IPS-20b (cell line): ENCODE data around the gene KIAA0930.

ENCODE experiments used
- H3K27ac ChIP-seq: one replicate; pipeline ENCODE4 v1.5.1; 2013; ENCODE audit warnings: low read length
- H3K27me3 ChIP-seq: 2 replicates; pipeline ENCODE4 v1.6.1; 2013; ENCODE audit warnings: mild to moderate bottlenecking, low read length, inconsistent platforms; ENCODE audit not compliant: insufficient read depth
- H3K36me3 ChIP-seq: 2 replicates; pipeline ENCODE4 v1.6.1; 2013; ENCODE audit warnings: low read depth, mild to moderate bottlenecking, inconsistent platforms, low read length, moderate library complexity; ENCODE audit not compliant: insufficient read depth
- H3K4me1 ChIP-seq: 2 replicates; pipeline ENCODE4 v1.6.1; 2013; ENCODE audit warnings: mild to moderate bottlenecking, control low read depth, inconsistent platforms, low read length, moderate library complexity; ENCODE audit not compliant: insufficient read depth
- H3K4me3 ChIP-seq: 2 replicates; pipeline ENCODE4 v1.5.1; 2013; ENCODE audit warnings: mild to moderate bottlenecking, low read length, inconsistent platforms
- H3K9ac ChIP-seq: 2 replicates; pipeline ENCODE4 v1.6.1; 2013; ENCODE audit warnings: low read depth, mild to moderate bottlenecking, inconsistent platforms, low read length, moderate library complexity
- H3K9me3 ChIP-seq: 2 replicates; pipeline ENCODE4 v1.6.1; 2013; ENCODE audit warnings: mild to moderate bottlenecking, low read depth, low read length, inconsistent platforms; ENCODE audit not compliant: insufficient read depth

Gene KIAA0930

DNA sequence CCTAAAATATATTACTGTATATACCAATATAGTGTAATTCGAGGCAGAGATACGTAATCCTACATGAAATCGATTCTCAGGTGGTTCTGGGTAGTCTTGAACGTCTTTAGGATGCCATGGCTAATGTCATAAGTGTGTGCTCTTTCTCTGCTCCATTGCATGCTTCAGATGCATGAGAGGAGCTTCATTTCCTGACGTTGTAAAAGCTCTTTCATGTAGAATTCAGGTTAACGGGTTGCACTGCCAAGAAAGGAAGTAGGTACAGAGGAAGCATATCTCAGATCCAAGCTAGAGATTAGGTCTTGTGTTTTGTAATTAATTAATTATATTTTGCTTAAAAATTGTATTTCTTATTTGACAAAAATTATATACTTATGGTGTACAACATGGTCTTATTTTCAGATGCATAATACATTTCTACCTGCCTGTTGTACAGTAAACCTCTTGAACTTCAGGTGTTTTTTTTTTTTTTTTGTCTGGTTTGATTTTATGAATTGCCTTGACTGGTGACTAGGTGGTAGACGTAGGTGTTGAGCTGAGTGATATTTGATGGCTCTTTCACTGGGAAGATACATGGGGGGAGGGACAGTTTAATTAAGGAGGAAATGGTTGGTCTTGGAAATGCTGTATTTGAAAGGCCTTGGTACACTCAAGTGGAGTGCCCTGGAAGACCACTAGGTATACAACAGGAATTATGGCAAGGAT lies 67.7 kb downstream of the KIAA0930 start:
- no peaks in the 10 kb centered on the region for H3K9me3 ChIP-seq
- H3K4me1 ChIP-seq = no peaks in the 10 kb centered on the region
- no peak overlapping the region for H3K27ac ChIP-seq
- H3K4me3 ChIP-seq = no peak overlapping the region
- H3K9ac ChIP-seq = no peak overlapping the region
- H3K36me3 ChIP-seq = peaks cover 97% of the 10 kb centered on the region
- H3K27me3 ChIP-seq = no peaks in the 10 kb centered on the region

DNA sequence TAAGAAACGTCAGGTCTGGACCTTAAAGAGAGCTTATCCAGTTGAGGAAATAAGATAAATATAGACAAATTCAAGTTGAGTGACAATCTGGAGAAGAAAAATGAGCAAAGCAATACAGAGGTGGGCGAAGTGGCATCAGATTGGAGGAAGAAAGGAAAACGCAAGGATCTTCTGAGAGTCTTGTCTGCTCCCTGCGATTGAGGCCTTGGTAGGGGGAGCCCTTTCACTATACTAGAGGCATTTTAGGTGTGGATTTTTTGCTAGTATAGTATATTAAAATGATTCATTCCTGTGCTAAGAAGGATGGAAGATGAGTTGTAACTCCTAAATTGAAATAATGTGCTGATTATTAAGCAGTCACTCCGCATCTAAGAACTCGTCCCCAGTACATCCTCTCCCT lies 68.9 kb downstream of the KIAA0930 start:
- H3K27me3 ChIP-seq = no peaks in the 10 kb centered on the region
- H3K4me1 ChIP-seq = no peaks in the 10 kb centered on the region
- H3K9me3 ChIP-seq = no peaks in the 10 kb centered on the region
- H3K27ac ChIP-seq = no peak overlapping the region
- peaks cover 99% of the 10 kb centered on the region for H3K36me3 ChIP-seq
- H3K4me3 ChIP-seq = no peak overlapping the region
- no peak overlapping the region for H3K9ac ChIP-seq

DNA sequence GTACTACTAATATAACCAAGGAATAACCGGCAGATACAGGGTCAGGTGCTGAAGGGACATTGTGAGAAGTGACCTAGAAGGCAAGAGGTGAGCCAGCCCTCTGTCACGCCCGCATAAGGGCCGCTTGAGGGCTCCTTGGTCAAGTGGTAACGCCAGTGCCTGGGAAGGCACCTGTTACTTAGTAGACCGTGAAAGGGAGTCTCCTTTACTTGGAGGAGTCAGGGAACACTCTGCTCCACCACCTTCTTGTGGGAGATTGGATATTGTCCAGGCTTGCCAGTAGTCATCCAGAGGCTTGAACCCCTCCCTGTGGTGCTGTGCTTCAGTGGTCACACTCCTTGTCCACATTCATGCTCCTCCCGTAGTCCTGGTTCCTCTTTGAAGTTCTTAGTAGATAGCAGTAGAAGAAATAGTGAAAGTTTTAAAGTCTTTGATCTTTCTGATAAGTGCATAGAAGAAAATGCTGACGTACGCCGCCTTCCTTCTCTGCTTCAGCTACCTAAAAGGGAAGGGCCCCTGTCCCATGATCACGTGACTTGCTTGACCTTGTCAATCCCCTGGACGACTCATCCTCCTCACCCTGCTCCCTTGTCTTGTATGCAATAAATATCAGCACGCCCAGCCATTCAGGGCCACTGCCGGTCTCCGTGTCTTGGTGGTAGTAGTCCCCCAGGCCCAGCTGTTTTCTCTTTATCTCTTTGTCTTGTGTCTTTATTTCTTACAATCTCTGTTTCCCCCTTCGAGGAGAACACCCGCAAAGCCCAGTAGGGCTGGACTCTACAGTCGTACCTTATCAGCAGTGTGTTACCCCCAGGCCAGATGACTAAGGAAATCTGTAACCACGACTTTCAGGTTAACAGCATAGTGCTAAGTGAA lies 70.9 kb downstream of the KIAA0930 start:
- Histone ChIP-seq H3K9me3 (no peaks in the 10 kb centered on the region), H3K9ac (no peak overlapping the region), H3K27me3 (no peaks in the 10 kb centered on the region), H3K36me3 (peaks cover 92% of the 10 kb centered on the region), H3K4me3 (no peak overlapping the region), H3K4me1 (peaks cover 10% of the 10 kb centered on the region; the same call in 1 of the 2 replicates), H3K27ac (no peak overlapping the region)

DNA sequence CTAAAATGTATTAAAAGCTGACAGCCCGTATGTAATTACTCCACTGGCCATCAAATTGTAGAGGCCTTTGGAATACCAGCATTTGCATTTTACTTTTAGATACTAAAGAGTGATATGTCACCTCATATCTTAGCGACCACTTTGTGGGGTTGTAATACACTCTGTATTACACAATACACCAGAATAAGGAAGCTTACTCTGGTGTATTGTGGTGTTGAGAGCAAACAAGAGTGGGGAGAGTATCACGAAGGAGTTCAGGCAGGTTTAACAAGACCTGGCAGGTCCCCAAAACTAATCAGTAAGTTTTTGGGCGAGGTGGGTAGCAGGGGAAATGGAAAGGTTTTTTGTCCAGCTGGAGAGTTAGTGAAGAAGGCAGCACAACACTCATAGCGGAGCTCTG lies 73.8 kb downstream of the KIAA0930 start:
- no peaks in the 10 kb centered on the region for H3K27me3 ChIP-seq
- H3K4me3 ChIP-seq = no peak overlapping the region
- no peaks in the 10 kb centered on the region for H3K9me3 ChIP-seq
- H3K9ac ChIP-seq = no peak overlapping the region
- peaks cover 10% of the 10 kb centered on the region; the same call in 1 of the 2 replicates for H3K4me1 ChIP-seq
- peaks cover 63% of the 10 kb centered on the region for H3K36me3 ChIP-seq
- H3K27ac ChIP-seq = no peak overlapping the region

DNA sequence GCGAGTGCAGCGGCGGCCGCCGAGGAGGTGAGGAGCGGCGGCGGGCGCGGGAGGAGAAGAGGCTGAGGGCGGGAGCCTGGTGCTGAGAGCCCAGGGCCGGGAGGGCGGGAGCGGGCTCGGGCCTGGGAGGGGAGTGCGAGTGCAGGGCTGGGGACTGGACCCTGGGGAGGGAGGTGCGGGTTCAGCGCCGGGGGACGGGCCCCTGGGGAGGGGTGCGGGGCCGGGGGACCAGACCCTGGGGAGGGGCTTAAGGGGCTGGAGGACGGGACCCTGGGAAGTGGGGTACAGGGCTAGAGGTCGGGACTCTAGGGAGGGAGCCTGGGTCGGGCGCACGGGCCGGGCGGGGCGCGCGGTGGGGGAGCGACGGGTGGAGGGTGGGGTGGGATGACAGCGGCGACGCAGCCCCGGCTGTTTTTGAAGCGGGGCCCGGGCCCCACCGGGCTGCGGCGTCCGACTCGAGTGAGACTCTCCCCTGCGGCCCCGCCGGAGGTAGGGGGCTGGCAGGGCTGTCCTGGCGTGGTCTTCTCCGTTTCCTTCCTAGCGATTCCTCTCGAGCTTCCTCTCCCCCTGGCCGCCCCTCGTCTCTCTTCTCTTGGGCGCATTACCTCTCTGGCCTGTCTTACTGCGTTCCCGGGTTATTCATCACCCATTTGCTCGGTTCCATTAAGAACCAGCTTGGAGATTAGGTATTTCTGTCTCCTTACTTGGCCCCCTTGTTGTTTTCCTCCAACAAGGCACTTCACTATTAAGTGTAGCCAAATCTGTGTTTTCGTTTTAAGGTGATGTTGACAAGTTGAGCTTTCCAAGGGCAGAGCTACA lies 76.2 kb downstream of the KIAA0930 start:
- H3K4me1 ChIP-seq = peaks cover 21% of the 10 kb centered on the region
- H3K9me3 ChIP-seq = no peaks in the 10 kb centered on the region
- peaks cover 38% of the 10 kb centered on the region for H3K36me3 ChIP-seq
- peak overlapping the region; percentile 88; the same call in 1 of the 2 replicates for H3K9ac ChIP-seq
- no peaks in the 10 kb centered on the region for H3K27me3 ChIP-seq
- peak overlapping the region; percentile 98 for H3K4me3 ChIP-seq
- H3K27ac ChIP-seq = peak overlapping the region; percentile 67

DNA sequence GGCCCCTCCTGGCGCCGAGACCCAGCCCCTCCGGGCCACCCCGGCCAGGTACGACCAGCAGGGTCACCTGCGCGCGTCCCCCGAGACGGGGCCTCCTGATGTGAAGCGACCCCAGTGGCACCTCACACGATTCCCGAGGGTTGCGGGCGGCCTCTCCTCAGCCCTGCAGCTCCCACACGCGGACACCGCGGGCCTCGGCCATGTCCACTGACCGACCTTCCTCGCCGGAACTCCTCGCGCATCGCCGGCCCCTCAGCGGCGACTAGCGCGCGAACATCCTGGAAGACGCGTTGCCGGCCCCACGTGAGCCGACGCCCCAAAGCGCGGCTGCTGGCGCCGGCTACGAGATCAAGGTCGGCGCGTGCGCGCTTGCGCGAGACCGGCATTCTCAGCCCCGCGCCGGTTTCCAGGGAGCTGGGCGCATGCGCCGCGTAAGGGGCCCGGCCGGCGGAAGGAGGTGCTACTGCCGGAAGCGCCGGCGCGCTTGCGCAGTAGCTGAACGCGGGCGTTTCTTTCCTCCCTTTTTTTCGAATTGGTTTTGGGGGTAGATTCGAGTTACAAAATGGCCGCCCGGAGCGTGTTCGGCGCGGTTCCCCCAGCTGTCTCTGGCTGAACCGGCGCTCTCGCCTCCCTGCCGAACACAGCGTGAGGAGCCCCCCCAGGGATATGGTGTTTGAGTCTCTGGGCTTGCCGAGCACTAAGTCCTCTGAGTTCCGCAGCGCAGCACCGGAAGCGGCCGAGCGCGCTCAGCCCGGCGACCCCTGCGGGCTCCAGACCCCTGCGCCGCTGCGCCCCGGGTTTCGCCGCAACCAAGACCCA lies 77.0 kb downstream of the KIAA0930 start, which contains the start of gene NUP50:
NUP50 (plus strand) TSS at position 475 of the 819 bp plus-strand sequence. CDS start 4,253 bp downstream, outside the sequence.
- peak within 1 kb of the TSS; percentile 95 for H3K9ac ChIP-seq
- no peaks in the 10 kb centered on the region for H3K27me3 ChIP-seq
- peak within 1 kb of the TSS; percentile 78 for H3K27ac ChIP-seq
- H3K4me1 ChIP-seq = peaks cover 21% of the 10 kb centered on the region
- no peaks in the 10 kb centered on the region for H3K9me3 ChIP-seq
- peak within 1 kb of the TSS; percentile 98 for H3K4me3 ChIP-seq
- H3K36me3 ChIP-seq = peaks cover 30% of the 10 kb centered on the region

DNA sequence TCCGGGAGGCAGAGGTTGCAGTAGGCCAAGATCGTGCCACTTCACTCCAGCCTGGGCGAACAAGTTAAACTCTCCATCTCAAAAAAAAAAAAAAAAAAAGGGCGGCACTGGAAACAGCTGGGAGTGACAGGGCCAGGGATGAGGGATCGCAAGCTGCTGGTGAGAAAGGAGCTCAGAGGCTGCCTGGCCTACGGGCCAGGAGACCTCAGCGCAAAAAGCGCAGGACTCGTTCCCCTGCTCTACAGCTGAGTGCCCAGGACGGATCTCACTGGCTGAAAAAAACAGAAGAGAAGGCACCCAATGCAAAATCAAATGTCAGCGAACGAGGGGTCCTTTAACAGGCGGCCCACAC lies 77.6 kb downstream of the KIAA0930 start:
- H3K4me1 ChIP-seq = peaks cover 21% of the 10 kb centered on the region
- H3K27ac ChIP-seq = peak overlapping the region; percentile 78

DNA sequence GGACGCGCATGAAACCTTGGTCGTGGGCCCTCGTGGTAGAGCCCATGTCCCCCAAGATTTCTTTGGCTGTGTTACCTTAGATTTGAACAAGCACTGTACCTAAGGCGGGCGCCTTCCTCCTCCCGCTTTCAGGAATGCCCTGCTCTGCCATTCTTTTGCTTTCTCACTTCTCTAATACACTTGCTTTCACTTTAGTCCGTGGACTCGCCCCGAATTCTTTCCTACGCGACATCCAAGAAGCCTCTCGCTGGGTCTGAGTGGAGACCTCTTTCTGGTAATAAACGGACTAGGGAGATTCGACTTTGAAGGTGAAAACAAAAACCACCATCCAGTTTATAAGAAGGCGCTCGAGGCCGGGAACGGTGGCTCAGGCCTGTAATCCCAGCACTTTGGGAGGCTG lies 78.2 kb downstream of the KIAA0930 start:
- H3K27me3 ChIP-seq = no peaks in the 10 kb centered on the region
- peak overlapping the region; percentile 95; the same call in 1 of the 2 replicates for H3K9ac ChIP-seq
- no peaks in the 10 kb centered on the region for H3K9me3 ChIP-seq
- no peak overlapping the region for H3K27ac ChIP-seq
- peaks cover 26% of the 10 kb centered on the region for H3K36me3 ChIP-seq
- peak overlapping the region; percentile 98 for H3K4me3 ChIP-seq
- H3K4me1 ChIP-seq = peaks cover 21% of the 10 kb centered on the region

More for the DNA sequence above, 77.6 kb downstream of the KIAA0930 start:
- Histone ChIP-seq H3K27me3 (no peaks in the 10 kb centered on the region), H3K36me3 (peaks cover 25% of the 10 kb centered on the region), H3K4me3 (peak overlapping the region; percentile 98), H3K9me3 (no peaks in the 10 kb centered on the region), H3K9ac (peak overlapping the region; percentile 95)

DNA sequence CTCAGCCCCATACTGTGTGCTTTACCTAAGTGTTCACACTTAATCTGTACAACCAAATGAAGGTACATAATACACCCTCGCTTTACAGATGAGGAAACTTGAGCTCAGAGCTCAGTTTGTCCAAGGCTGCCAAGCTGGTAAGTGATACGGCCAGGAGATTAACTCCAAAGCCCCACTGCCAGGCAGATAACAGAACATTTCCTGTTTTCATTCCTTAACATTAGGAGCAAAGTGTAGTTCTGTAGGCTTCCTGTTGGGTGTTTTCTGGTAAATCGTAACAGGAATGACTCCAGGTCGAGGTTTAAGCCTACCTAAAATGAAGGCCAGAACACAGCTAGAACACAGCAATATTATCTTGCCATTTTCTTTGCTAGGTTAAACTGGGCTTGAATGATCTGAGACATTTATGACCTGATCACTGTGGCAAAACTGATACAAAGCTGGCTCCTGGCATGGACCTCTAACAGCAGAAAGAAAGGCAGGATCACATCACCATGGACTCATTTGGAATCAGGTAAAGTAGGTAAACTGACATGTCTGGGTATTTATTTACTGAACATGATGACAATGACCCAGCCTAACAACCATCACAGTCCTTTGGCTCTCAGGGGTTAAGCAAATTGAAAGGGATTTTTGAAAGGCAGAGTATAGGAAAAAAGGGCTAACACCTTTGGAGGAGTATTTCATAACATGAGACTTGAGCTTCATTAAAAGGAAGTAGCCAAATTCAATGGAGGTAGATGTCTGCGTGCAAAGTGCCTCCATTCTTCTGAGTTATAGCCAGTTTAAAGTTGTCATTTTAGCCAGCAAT lies 80.8 kb downstream of the KIAA0930 start:
- Histone ChIP-seq H3K4me1 (peaks cover 12% of the 10 kb centered on the region), H3K9me3 (no peaks in the 10 kb centered on the region), H3K27ac (no peak overlapping the region), H3K36me3 (peaks cover 29% of the 10 kb centered on the region), H3K4me3 (no peak overlapping the region), H3K9ac (0 out of 2 replicates have a peak overlapping the region, but pooled peaks have one; percentile 4), H3K27me3 (no peaks in the 10 kb centered on the region)

DNA sequence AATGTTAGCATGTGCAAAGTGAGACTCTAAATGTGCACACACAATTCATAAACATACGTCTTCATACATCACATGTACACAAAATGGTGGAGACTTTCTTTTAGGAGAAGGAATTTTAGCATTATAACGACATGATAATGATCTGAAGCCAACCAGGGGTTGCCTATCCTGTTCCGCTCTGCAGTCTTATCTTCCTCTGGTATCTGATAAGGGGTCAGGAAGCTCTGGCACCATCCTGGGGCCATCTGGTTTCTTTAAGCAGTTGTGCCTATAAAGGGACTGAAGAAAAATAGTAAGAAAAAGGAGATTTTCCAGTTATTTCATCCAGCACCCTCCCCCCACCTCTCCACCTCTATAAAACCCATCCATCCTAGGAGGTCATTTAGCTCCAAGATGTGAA lies 82.8 kb downstream of the KIAA0930 start:
- Histone ChIP-seq H3K27me3 (no peaks in the 10 kb centered on the region), H3K9me3 (no peaks in the 10 kb centered on the region), H3K36me3 (peaks cover 29% of the 10 kb centered on the region), H3K27ac (no peak overlapping the region), H3K4me1 (peaks cover 12% of the 10 kb centered on the region), H3K9ac (no peak overlapping the region), H3K4me3 (no peak overlapping the region)
